GM23338 (cell line): ENCODE results near the gene AGER.

Source experiments
- CTCF ChIP-seq, 2 experiments: fragments of 200-600 bp in 1 of 2; sonication (generic) in 1 of 2; conservative IDR thresholded peaks; 2 replicates each; pipeline versions ENCODE4 v1.5.1 to v1.6.1; 2016 to 2017; ENCODE audit warnings: antibody characterized with exemption in 2 of 2, low read depth in 2 of 2, mild to moderate bottlenecking in 2 of 2, moderate library complexity in 1 of 2
- ETS1 ChIP-seq: IDR thresholded peaks from 2 replicates; pipeline ENCODE4 v1.6.1; 2016; ENCODE audit warnings: antibody characterized with exemption
- EZH2 ChIP-seq: fragments of 200-600 bp; sonication (generic); IDR thresholded peaks from one replicate; pipeline ENCODE4 v1.8.0; 2017; ENCODE audit warnings: antibody characterized with exemption, mild to moderate bottlenecking, low read depth; ENCODE audit not compliant: unreplicated experiment
- EZH2phosphoT487 ChIP-seq: fragments of 200-600 bp; sonication (generic); IDR thresholded peaks from one replicate; pipeline ENCODE4 v1.8.1; 2018; ENCODE audit warnings: antibody characterized with exemption; ENCODE audit not compliant: unreplicated experiment
- NANOG ChIP-seq: IDR thresholded peaks from 2 replicates; pipeline ENCODE4 v1.6.1; 2016; ENCODE audit warnings: antibody characterized with exemption, borderline replicate concordance
- POLR2AphosphoS5 ChIP-seq: IDR thresholded peaks from 2 replicates; pipeline ENCODE4 v1.6.1; 2016; ENCODE audit warnings: antibody characterized with exemption, low read depth
- REST ChIP-seq: IDR thresholded peaks from one replicate; pipeline ENCODE4 v1.6.1; 2018; ENCODE audit warnings: antibody characterized with exemption; ENCODE audit not compliant: unreplicated experiment

GRCh38 chr6:32168807-32169591, 15.1 kb downstream of the AGER start:
- TF ChIP-seq CTCF (conservative IDR thresholded peaks at IDR 0.05; ENCODE audit: low read depth in 2 of 2) (peak in 1 of 2 experiments; percentile 24; a peak in 1 of 4 replicates), REST (no peak), EZH2 (no peak), NANOG (no peak), EZH2phosphoT487 (no peak), POLR2AphosphoS5 (no peak), ETS1 (no peak)
